CD14-positive monocyte (primary cell): Measurements from ENCODE around the gene ZFP36L1. TPM values are rescaled to one million over a fixed set of nuclear protein-coding genes. Genes with fewer than 3 reads are reported as not detected.

Experiments used
- DNase-seq, 3 donors: peaks; one replicate each; pipeline ENCODE4 v3.0.0-alpha.2; 2011 to 2022
- H2AFZ ChIP-seq: 2 replicates; pipeline ENCODE4 v1.6.0; 2012; ENCODE audit warnings: mild to moderate bottlenecking, low read depth, low read length, inconsistent platforms; ENCODE audit not compliant: insufficient read depth, poor library complexity, severe bottlenecking
- H3K27ac ChIP-seq, 2 donors: 1 replicate in 1 of 2; 2 replicates in 1 of 2; pipeline ENCODE4 v1.5.1; 2012 to 2013; ENCODE audit warnings: low read length in 2 of 2, control low read depth in 1 of 2, inconsistent platforms in 1 of 2, low read depth in 1 of 2, mild to moderate bottlenecking in 1 of 2
- H3K27me3 ChIP-seq, 2 donors: one replicate each; pipeline versions ENCODE4 v1.6.0 to v1.6.1; 2011 to 2013; ENCODE audit warnings: low read length in 2 of 2; ENCODE audit not compliant: control insufficient read depth in 2 of 2, insufficient read depth in 2 of 2
- H3K36me3 ChIP-seq, 2 donors: replicated peaks in 1 of 2; 1 replicate in 1 of 2; 2 replicates in 1 of 2; pipeline versions ENCODE4 v1.5.1 to v1.6.1; 2012 to 2013; ENCODE audit warnings: low read length in 2 of 2, control low read depth in 1 of 2, inconsistent platforms in 1 of 2, mild to moderate bottlenecking in 1 of 2; ENCODE audit not compliant: insufficient read depth in 2 of 2, control insufficient read depth in 1 of 2
- H3K4me1 ChIP-seq, 2 donors: 1 replicate in 1 of 2; 2 replicates in 1 of 2; pipeline versions ENCODE4 v1.5.1 to v1.6.1; 2012 to 2013; ENCODE audit warnings: low read length in 2 of 2, control low read depth in 1 of 2, inconsistent platforms in 1 of 2, mild to moderate bottlenecking in 1 of 2, moderate library complexity in 1 of 2; ENCODE audit not compliant: insufficient read depth in 2 of 2, control insufficient read depth in 1 of 2
- H3K4me2 ChIP-seq: replicated peaks from 2 replicates; pipeline ENCODE3; 2012; ENCODE audit warnings: low read length, moderate library complexity, mild to moderate bottlenecking; ENCODE audit not compliant: poor library complexity, severe bottlenecking; ENCODE audit errors: extremely low read depth
- H3K4me3 ChIP-seq, 3 experiments: fragments of 200-600 bp in 1 of 3; sonication (generic) in 1 of 3; replicated peaks in 1 of 3; 1 replicate in 2 of 3; 2 replicates in 1 of 3; pipeline ENCODE4 v1.5.1; 2011 to 2013; ENCODE audit warnings: low read length in 3 of 3, mild to moderate bottlenecking in 3 of 3, control low read depth in 2 of 3, low read depth in 2 of 3, inconsistent platforms in 1 of 3, moderate library complexity in 1 of 3
- H3K79me2 ChIP-seq: 2 replicates; pipeline ENCODE4 v1.6.0; 2012; ENCODE audit warnings: mild to moderate bottlenecking, control low read depth, inconsistent platforms, low read length, moderate library complexity; ENCODE audit not compliant: insufficient read depth
- H3K9ac ChIP-seq: 2 replicates; pipeline ENCODE4 v1.6.0; 2017; ENCODE audit warnings: low read length, mild to moderate bottlenecking; ENCODE audit not compliant: insufficient read depth, poor library complexity, severe bottlenecking
- H3K9me3 ChIP-seq, 2 donors: replicated peaks in 1 of 2; 1 replicate in 1 of 2; 2 replicates in 1 of 2; pipeline versions ENCODE4 v1.5.1 to v1.6.1; 2012 to 2013; ENCODE audit warnings: low read length in 2 of 2, control low read depth in 1 of 2; ENCODE audit not compliant: control insufficient read depth in 1 of 2, insufficient read depth in 1 of 2
- H4K20me1 ChIP-seq: 2 replicates; pipeline ENCODE4 v1.6.0; 2012; ENCODE audit warnings: mild to moderate bottlenecking, low read length, control low read depth, moderate library complexity; ENCODE audit not compliant: insufficient read depth
- H3K27ac Mint-ChIP-seq, 7 donors: one replicate each; pipeline ENCODE4 v1.8.0; 2020; ENCODE audit warnings: mild to moderate bottlenecking in 7 of 7, mixed read lengths in 7 of 7, moderate library complexity in 6 of 7, inconsistent platforms in 2 of 7
- H3K27me3 Mint-ChIP-seq, 3 donors: one replicate each; pipeline ENCODE4 v1.8.0; 2021 to 2022; ENCODE audit warnings: low read depth in 3 of 3, mild to moderate bottlenecking in 3 of 3, mixed read lengths in 3 of 3, moderate library complexity in 3 of 3, inconsistent platforms in 1 of 3
- H3K36me3 Mint-ChIP-seq, 2 donors: one replicate each; pipeline ENCODE4 v1.8.0; 2020; ENCODE audit warnings: mixed read lengths in 2 of 2, inconsistent platforms in 1 of 2, mild to moderate bottlenecking in 1 of 2
- H3K4me1 Mint-ChIP-seq: one replicate; pipeline ENCODE4 v1.8.0; 2020; ENCODE audit warnings: mild to moderate bottlenecking, mixed read lengths
- H3K4me3 Mint-ChIP-seq, 2 donors: one replicate each; pipeline ENCODE4 v1.8.0; 2020; ENCODE audit warnings: mild to moderate bottlenecking in 2 of 2, mixed read lengths in 2 of 2, moderate library complexity in 1 of 2
- H3K9me3 Mint-ChIP-seq, 7 donors: one replicate each; pipeline ENCODE4 v1.8.0; 2020 to 2022; ENCODE audit warnings: mixed read lengths in 7 of 7, mild to moderate bottlenecking in 6 of 7, moderate library complexity in 6 of 7, inconsistent platforms in 2 of 7
- CTCF ChIP-seq: fragments of 200-600 bp; IDR thresholded peaks from one replicate; pipeline ENCODE4 v1.8.0; 2022; ENCODE audit warnings: antibody characterized with exemption, mild to moderate bottlenecking
- WGBS: methylation state at CpG from one replicate; pipeline ENCODE4 v1.1.5; 2013; ENCODE audit warnings: missing lambda C conversion rate; ENCODE audit not compliant: insufficient coverage; 5-methylcytosine and 5-hydroxymethylcytosine counted together
- intact Hi-C, 2 donors: fragments of 100-400 bp; cut with micrococcal nuclease; formaldehyde crosslinking; loops; one replicate each; pipeline versions ENCODE4 v1.15.0 to v1.15.1; 2023
- polyA plus RNA-seq, 3 donors: library from polyadenylated mRNA; depleted of rRNA in 1 of 3; unstranded in 2 of 3; stranded (reverse) in 1 of 3; fragments of 300-500 nt in 2 of 3; fragments of >200 nt in 1 of 3; fragmentation: Illumina TruSeq in 2 of 3; gene quantifications; 1 replicate in 2 of 3; 2 replicates in 1 of 3; pipeline ENCODE4 v1.2.3, GENCODE V29; 2012 to 2021

ZFP36L1 gene
- polyA plus RNA-seq, 3 donors, result 151 to 934 (median 185) TPM

GRCh38 chr14:68820536-68820935, 27.7 kb upstream of the ZFP36L1 start:
- TF ChIP-seq CTCF, result no peak
- Histone ChIP-seq H3K4me1 (peaks cover 15 to 22% of the 10 kb centered on the region in 2 donors), H3K4me3 (no peak overlapping the region), H3K79me2 (peaks cover 5% of the 10 kb centered on the region), H3K4me2 (no peak overlapping the region), H3K27me3 (no peaks in the 10 kb centered on the region), H3K9ac (no peak overlapping the region), H4K20me1 (no peaks in the 10 kb centered on the region), H3K27ac (no peak overlapping the region), H3K9me3 (peaks cover 0 to 3% of the 10 kb centered on the region in 2 donors), H2AFZ (no peak overlapping the region), H3K36me3 (no peaks in the 10 kb centered on the region)
- Mint-ChIP-seq H3K4me1 (peaks cover 16% of the 10 kb centered on the region), H3K9me3 (no peaks in the 10 kb centered on the region), H3K27ac (no peak overlapping the region), H3K27me3 (peaks cover 0 to 5% (median 4%) of the 10 kb centered on the region in 3 donors), H3K36me3 (no peaks in the 10 kb centered on the region), H3K4me3 (no peak overlapping the region)
- 44% methylated on average over 3 of the region's 4 CpGs for WGBS
- DNase-seq, result no peak
- intact Hi-C loops, result no loop called here

GRCh38 chr14:68820119-68820518, 27.3 kb upstream of the ZFP36L1 start:
- H3K36me3 ChIP-seq, result no peaks in the 10 kb centered on the region
- no peaks in the 10 kb centered on the region for H3K9me3 Mint-ChIP-seq
- TF ChIP-seq CTCF, result no peak
- no peak overlapping the region for H3K4me2 ChIP-seq
- peaks cover 0 to 5% (median 4%) of the 10 kb centered on the region in 3 donors for H3K27me3 Mint-ChIP-seq
- no peaks in the 10 kb centered on the region for H3K27me3 ChIP-seq
- H2AFZ ChIP-seq, result no peak overlapping the region
- peaks cover 8% of the 10 kb centered on the region for H3K79me2 ChIP-seq
- H3K36me3 Mint-ChIP-seq, result peaks cover 0 to 4% of the 10 kb centered on the region in 2 donors
- intact Hi-C loops, result no loop called here
- H4K20me1 ChIP-seq, result no peaks in the 10 kb centered on the region
- H3K4me1 Mint-ChIP-seq, result peaks cover 21% of the 10 kb centered on the region
- H3K9me3 ChIP-seq, result peaks cover 0 to 3% of the 10 kb centered on the region in 2 donors
- peaks cover 19 to 26% of the 10 kb centered on the region in 2 donors for H3K4me1 ChIP-seq
- H3K27ac ChIP-seq, result no peak overlapping the region
- H3K9ac ChIP-seq, result no peak overlapping the region
- 88% methylated on average over 8 of the region's 9 CpGs for WGBS
- no peak overlapping the region for H3K4me3 ChIP-seq
- H3K4me3 Mint-ChIP-seq, result no peak overlapping the region
- peak overlapping the region in 1 of 7 donors; percentile 10 for H3K27ac Mint-ChIP-seq
- no peak for DNase-seq
